ENCODE results near the gene IL21R. TPM values are rescaled to one million over a fixed set of nuclear protein-coding genes. Genes with fewer than 3 reads are reported as not detected.
"Not testable (repeated sequence)": the region's sequence is repeated elsewhere in the genome, so short reads cannot be mapped to it uniquely, and the experiment has no call there.

Gene IL21R
- total RNA-seq, 8 experiments from 2014 or later: 0.05 to 1.2 (median 0.17) TPM

GRCh38 chr16:27379919-27380318 is 22.1 kb upstream of the IL21R start:
- in situ Hi-C loops (cut with MboI; ENCODE audit: low pct_unique_long_range_greater_than_20kb in 2 of 9, low sequenced_read_pairs in 9 of 9, unreplicated experiment in 9 of 9): no loop called here
- ATAC-seq (replicated peaks in 6 of 8): no peak
- 78 to 100% (median 83%) methylated on average over 1 to 9 of the region's 9 CpGs; no CpG with 5 or more reads in 3 of the 10 experiments for WGBS, 10 experiments
- no peak overlapping the region for H3K27ac ChIP-seq
- no peaks in the 10 kb centered on the region for H3K4me1 ChIP-seq (replicated peaks in 1 of 2)
- H3K4me3 ChIP-seq: no peak overlapping the region

GRCh38 chr16:27381236-27381635 is 20.7 kb upstream of the IL21R start:
- H3K4me1 ChIP-seq (replicated peaks in 1 of 2): no peaks in the 10 kb centered on the region
- no peak overlapping the region for H3K27ac ChIP-seq
- in situ Hi-C loops (cut with MboI; ENCODE audit: low pct_unique_long_range_greater_than_20kb in 2 of 9, low sequenced_read_pairs in 9 of 9, unreplicated experiment in 9 of 9): no loop called here
- no peak overlapping the region for H3K4me3 ChIP-seq
- no peak for ATAC-seq (replicated peaks in 6 of 8)

- Histone ChIP-seq H3K4me1 (replicated peaks in 1 of 2) (no peaks in the 10 kb centered on the region), H3K4me3 (no peak overlapping the region), H3K27ac (no peak overlapping the region)
- 13 to 93% (median 64%) methylated on average over 1 to 9 of the region's 10 CpGs for WGBS, 10 experiments
- ATAC-seq (replicated peaks in 6 of 8): peak in 2 of 8 experiments; percentile 68 to 77
- in situ Hi-C loops (cut with MboI; ENCODE audit: low pct_unique_long_range_greater_than_20kb in 2 of 9, low sequenced_read_pairs in 9 of 9, unreplicated experiment in 9 of 9): no loop called here
Measured at GRCh38 chr16:27381974-27382855, 19.8 kb upstream of the IL21R start.

DNA sequence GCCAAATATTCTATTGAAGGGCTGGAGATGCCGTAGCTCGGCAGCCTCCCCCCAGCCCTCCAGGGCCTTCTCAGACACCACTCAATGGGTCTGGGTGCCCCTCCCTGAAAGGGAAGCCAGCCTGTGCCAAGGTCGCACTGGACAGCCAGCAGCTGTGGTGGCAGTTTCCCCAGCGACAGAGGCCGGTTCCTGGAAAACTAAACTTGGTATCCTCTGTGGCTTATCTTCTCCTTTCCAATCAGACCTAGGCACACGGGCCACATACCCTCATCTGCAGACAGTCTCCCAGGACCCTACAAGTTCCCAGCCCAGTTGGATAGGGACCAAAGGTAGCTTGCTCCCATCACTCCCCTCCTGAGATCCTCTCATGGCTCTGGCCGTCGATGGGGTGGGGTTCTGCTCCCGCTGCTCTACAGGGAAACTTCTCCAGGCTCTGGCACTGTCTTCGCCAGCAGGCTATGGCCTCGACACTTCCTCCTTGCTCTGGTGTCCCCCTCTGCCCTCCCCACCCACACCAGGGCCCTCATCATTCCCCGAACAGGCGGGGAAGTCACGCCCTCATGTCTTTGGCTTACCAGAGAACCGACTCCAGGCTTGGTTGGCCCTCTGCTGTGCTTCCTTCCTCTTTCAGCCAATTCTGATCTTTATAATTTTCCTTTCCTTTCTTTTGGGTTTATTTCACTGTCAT is 18.3 kb upstream of the IL21R start:
- no peak overlapping the region for H3K27ac ChIP-seq
- ATAC-seq (replicated peaks in 6 of 8): no peak
- WGBS, 10 experiments: 55 to 89% (median 74%) methylated on average over 1 to 11 of the region's 15 CpGs; no CpG with 5 or more reads in 2 of the 10 experiments

GRCh38 chr16:27384425-27384824 is 17.5 kb upstream of the IL21R start:
- 0 to 90% (median 62%) methylated on average over 1 to 5 of the region's 5 CpGs for WGBS, 10 experiments

More for the DNA sequence above, 18.3 kb upstream of the IL21R start:
- in situ Hi-C loops (cut with MboI; ENCODE audit: low pct_unique_long_range_greater_than_20kb in 2 of 9, low sequenced_read_pairs in 9 of 9, unreplicated experiment in 9 of 9): no loop called here
- H3K4me1 ChIP-seq (replicated peaks in 1 of 2): no peaks in the 10 kb centered on the region
- no peak overlapping the region for H3K4me3 ChIP-seq

GRCh38 chr16:27385398-27385797 is 16.6 kb upstream of the IL21R start:
- 37 to 100% (median 56%) methylated on average over 1 to 7 of the region's 7 CpGs; no CpG with 5 or more reads in 2 of the 10 experiments for WGBS, 10 experiments
- H3K4me3 ChIP-seq: no peak overlapping the region
- ATAC-seq (replicated peaks in 6 of 8): no peak
- H3K4me1 ChIP-seq (replicated peaks in 1 of 2): no peaks in the 10 kb centered on the region
- in situ Hi-C loops (cut with MboI; ENCODE audit: low pct_unique_long_range_greater_than_20kb in 2 of 9, low sequenced_read_pairs in 9 of 9, unreplicated experiment in 9 of 9): no loop called here
- H3K27ac ChIP-seq: no peak overlapping the region

More at GRCh38 chr16:27384425-27384824, 17.5 kb upstream of the IL21R start:
- ATAC-seq (replicated peaks in 6 of 8): no peak
- Histone ChIP-seq H3K4me3 (no peak overlapping the region), H3K27ac (no peak overlapping the region), H3K4me1 (replicated peaks in 1 of 2) (no peaks in the 10 kb centered on the region)
- in situ Hi-C loops (cut with MboI; ENCODE audit: low pct_unique_long_range_greater_than_20kb in 2 of 9, low sequenced_read_pairs in 9 of 9, unreplicated experiment in 9 of 9): no loop called here

DNA sequence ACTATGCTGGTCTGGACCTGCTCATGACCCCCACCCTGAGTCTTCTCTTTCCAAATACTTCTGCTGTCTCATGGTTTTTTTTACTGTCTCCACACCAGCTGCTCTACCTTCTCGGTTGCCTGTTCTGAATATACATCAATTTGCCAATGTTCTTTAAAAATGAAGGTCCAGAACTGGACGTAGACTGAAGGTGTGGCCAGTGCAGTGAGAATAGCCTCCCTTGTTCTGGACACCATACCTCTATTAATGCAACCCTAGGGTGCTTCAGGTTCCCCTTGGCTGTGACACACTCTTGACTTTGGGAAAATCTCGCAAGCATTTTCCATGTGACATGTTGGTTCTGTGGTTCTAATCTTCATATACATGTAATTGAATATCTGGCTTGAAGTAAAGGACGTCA is 15.3 kb upstream of the IL21R start:
- no peaks in the 10 kb centered on the region for H3K4me1 ChIP-seq (replicated peaks in 1 of 2)
- H3K27ac ChIP-seq: no peak overlapping the region
- in situ Hi-C loops (cut with MboI; ENCODE audit: low pct_unique_long_range_greater_than_20kb in 2 of 9, low sequenced_read_pairs in 9 of 9, unreplicated experiment in 9 of 9): no loop called here
- no peak for ATAC-seq (replicated peaks in 6 of 8)
- 17 to 100% (median 66%) methylated on average over 1 to 4 of the region's 4 CpGs; no CpG with 5 or more reads in 1 of the 10 experiments for WGBS, 10 experiments
- H3K4me3 ChIP-seq: no peak overlapping the region

DNA sequence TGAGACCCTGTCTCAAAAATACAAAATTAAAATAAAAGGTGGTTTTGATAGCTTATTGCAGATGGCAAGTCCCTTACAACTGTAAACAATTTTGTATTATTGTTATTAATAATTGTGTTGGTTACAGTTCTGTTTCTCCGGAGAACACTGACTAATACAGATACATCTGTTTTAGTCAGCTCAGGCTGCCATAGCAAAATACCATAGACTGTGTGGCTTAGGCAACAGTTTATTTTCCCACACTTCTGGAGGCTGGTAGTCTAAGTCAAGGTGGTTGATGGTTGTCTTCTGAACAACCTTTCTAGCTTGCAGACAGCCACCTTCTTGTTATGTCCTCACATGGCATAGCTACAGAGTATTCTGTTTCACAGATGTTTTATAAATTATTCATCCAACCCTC is 14.2 kb upstream of the IL21R start:
- 50 to 100% (median 86%) methylated on average over 1 of the region's 1 CpG; no CpG with 5 or more reads in 7 of the 10 experiments for WGBS, 10 experiments
- Histone ChIP-seq H3K27ac (no peak overlapping the region), H3K4me1 (replicated peaks in 1 of 2) (no peaks in the 10 kb centered on the region), H3K4me3 (no peak overlapping the region)
- ATAC-seq (replicated peaks in 6 of 8): no peak
- in situ Hi-C loops (cut with MboI; ENCODE audit: low pct_unique_long_range_greater_than_20kb in 2 of 9, low sequenced_read_pairs in 9 of 9, unreplicated experiment in 9 of 9): no loop called here

GRCh38 chr16:27389272-27389961 is 12.6 kb upstream of the IL21R start:
- Histone ChIP-seq H3K27ac (no peak overlapping the region), H3K4me1 (replicated peaks in 1 of 2) (no peaks in the 10 kb centered on the region), H3K4me3 (no peak overlapping the region)
- ATAC-seq (replicated peaks in 6 of 8): no peak
- 0 to 100% (median 72%) methylated on average over 1 to 7 of the region's 8 CpGs; no CpG with 5 or more reads in 2 of the 10 experiments for whole genome bisulfite sequencing, 10 experiments
- in situ Hi-C loops (cut with MboI; ENCODE audit: low pct_unique_long_range_greater_than_20kb in 2 of 9, low sequenced_read_pairs in 9 of 9, unreplicated experiment in 9 of 9): no loop called here

DNA sequence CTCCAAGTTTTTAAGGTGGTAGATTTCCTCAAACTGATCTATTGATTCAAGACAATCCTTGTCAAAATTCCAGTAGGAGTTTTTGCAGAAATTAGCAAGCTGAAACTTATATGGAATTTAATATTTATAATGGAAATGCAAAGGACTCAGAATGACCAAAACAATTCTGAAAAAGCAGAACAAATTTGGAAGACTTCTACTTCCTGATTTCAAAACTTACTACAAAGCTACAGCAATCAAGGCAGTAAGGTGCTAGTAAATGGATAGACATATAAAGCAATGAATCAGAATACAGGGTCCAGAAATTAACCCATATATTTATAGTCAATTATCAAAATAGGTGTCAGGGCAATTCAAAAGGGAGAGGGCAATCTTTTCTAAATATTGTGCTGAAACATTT is 11.8 kb upstream of the IL21R start:
- in situ Hi-C loops (cut with MboI; ENCODE audit: low pct_unique_long_range_greater_than_20kb in 2 of 9, low sequenced_read_pairs in 9 of 9, unreplicated experiment in 9 of 9): no loop called here
- no peaks in the 10 kb centered on the region for H3K4me1 ChIP-seq (replicated peaks in 1 of 2)
- no peak overlapping the region for H3K4me3 ChIP-seq
- no peak for ATAC-seq (replicated peaks in 6 of 8)
- no peak overlapping the region for H3K27ac ChIP-seq

DNA sequence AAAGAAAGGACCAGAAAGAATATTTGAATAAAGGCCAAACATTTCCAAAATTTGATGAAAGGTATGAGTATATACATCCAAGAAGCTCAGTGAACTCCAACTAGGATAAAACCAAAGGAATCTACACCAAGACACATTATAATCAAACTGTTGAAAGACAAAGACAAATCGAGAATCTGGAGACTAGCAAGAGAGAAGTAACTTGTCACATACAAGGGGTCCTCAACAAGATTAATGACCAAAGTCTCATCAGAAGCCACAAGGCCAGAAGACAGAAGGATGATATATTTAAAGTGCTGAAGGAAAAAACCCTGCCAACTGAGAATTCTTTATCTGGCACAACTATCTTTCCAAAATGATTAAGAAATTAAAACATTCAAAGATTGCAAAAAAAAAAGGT is 9.3 kb upstream of the IL21R start:
- WGBS, 10 experiments: 0 to 71% (median 27%) methylated on average over 1 of the region's 1 CpG; no CpG with 5 or more reads in 3 of the 10 experiments

DNA sequence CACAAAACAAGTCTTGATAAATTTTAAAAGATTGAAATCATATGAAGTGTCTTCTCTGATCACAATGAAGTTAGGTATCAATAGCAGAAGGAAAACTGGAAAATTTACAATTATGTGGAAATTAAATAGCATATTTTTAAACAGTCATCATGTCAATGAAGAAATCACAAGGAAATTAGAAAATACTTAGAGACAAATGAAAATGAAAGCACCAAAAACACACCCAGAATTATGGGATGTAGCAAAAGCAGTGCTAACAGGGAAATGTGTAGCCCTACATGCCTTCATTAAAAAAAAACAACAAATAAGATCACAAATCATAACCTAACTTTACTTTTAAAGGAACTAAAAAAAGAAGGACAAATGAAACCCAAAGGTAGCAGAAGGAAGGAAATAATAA is 7.5 kb upstream of the IL21R start:
- Histone ChIP-seq H3K4me3 (no peak overlapping the region), H3K4me1 (replicated peaks in 1 of 2) (no peaks in the 10 kb centered on the region), H3K27ac (no peak overlapping the region)
- ATAC-seq (replicated peaks in 6 of 8): no peak
- in situ Hi-C loops (cut with MboI; ENCODE audit: low pct_unique_long_range_greater_than_20kb in 2 of 9, low sequenced_read_pairs in 9 of 9, unreplicated experiment in 9 of 9): no loop called here

More for the DNA sequence above, 9.3 kb upstream of the IL21R start:
- no peak overlapping the region for H3K4me3 ChIP-seq
- no peak for ATAC-seq (replicated peaks in 6 of 8)
- H3K27ac ChIP-seq: no peak overlapping the region
- no peaks in the 10 kb centered on the region for H3K4me1 ChIP-seq (replicated peaks in 1 of 2)
- in situ Hi-C loops (cut with MboI; ENCODE audit: low pct_unique_long_range_greater_than_20kb in 2 of 9, low sequenced_read_pairs in 9 of 9, unreplicated experiment in 9 of 9): no loop called here

- H3K4me3 ChIP-seq; in situ Hi-C loops (cut with MboI; ENCODE audit: low pct_unique_long_range_greater_than_20kb in 2 of 9, low sequenced_read_pairs in 9 of 9, unreplicated experiment in 9 of 9); ATAC-seq (replicated peaks in 6 of 8); H3K27ac ChIP-seq; H3K4me1 ChIP-seq (replicated peaks in 1 of 2): not testable (repeated sequence)
- WGBS, 10 experiments: 70 to 88% (median 79%) methylated on average over 3 to 13 of the region's 15 CpGs
Measured at GRCh38 chr16:27398341-27398893, 3.6 kb upstream of the IL21R start.

Measured in motor neuron (in vitro differentiated cells).